GM12873 (cell line): ENCODE results near the gene ADCY9.

Experiments
- CTCF ChIP-seq: IDR thresholded peaks from 2 replicates; pipeline ENCODE4 v1.5.1; 2012; ENCODE audit warnings: low read depth, mild to moderate bottlenecking, moderate library complexity, low read length, control low read depth; ENCODE audit not compliant: insufficient read depth; ENCODE audit errors: missing control alignments

ADCY9 gene

DNA sequence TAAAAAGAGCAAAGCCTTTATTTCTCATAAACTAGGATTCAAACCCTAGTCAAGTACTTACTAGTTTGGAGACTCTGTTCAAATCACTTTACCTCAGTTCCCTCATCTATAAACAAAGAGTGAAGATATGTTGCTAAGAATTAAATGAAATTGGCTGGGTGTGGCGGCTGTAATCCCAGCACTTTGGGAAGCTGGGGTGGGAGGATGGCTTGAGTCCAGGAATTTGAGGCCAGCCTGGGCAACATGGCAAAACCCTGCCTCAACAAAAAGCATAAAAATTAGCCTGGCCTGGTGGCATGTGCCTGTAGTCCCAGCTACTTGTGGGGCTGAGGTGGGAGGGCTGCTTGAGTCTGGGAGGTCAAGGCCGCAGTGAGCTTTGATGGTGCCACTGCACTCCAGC lies 121.2 kb downstream of the ADCY9 start:
- TF ChIP-seq CTCF = no peak

DNA sequence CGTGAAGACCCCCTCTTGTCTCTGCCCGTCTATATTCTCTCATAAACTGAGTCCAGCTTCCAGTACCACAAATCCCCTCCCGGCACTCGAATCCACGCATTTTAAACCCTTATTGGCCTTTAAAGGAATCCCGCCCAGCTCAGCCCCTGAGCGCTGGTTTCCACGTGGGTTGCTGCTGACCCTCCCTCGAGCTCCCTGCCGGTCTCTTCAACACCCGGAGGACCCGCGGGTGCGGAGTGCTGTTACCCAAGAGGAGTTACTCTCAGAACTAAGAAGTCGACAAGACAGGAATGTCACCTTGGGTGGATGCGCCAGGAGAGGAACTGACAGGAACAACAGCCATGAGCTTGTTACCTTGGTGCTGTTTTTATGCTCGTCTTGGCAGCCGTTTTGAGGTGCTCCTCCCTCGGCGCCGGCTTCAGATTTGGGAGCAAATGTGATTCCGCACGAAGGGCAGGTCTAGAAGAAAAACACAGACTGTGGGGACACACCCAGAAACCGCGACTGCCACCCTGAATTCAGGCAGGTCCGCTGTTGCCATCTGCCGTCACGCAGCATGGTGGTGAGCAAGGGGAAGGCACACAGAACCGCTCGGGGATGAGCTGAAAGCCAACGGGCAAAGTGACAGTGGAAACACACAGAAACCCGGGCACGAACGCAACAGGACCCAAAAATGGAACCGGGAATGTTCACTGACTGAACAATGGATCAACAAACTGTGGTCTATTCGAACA lies 123.0 kb downstream of the ADCY9 start:
- no peak for TF ChIP-seq CTCF

DNA sequence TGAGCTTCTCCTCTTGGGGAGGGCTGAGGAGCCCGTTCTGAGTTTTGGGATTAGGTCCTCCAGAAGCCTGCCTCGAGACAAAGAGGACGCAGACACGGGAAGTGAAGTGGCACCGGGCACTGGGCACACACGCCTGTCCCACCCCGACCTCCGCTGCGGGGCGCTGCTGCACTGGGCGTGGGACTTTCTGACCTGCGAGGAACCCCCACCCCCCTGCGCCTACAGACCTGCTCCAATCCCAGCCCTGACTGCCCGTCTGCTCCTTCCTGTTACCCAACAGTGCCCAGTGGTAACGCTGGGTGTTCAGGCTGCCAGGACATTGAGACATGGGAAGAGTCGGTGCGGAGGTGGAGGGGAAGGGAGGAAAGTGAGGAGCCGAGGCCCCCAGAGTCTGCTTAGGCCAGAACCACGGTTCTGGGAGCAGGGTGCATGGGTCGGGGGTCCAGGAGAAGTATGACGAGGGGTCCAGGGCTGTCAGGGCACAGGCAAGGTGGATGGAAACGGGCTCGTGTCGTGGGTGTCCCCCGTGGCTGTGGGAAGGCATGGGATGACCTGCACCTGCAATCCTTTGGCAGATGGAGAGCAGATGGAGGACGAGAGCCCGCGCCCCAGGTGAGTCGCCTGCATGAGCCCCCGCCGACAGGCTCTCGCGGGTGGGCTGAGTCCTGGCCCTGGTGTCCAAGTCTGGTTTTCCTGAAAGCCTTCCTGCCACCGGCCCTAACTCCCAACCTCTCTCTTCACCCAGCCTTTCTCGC lies 123.8 kb downstream of the ADCY9 start:
- no peak for TF ChIP-seq CTCF

DNA sequence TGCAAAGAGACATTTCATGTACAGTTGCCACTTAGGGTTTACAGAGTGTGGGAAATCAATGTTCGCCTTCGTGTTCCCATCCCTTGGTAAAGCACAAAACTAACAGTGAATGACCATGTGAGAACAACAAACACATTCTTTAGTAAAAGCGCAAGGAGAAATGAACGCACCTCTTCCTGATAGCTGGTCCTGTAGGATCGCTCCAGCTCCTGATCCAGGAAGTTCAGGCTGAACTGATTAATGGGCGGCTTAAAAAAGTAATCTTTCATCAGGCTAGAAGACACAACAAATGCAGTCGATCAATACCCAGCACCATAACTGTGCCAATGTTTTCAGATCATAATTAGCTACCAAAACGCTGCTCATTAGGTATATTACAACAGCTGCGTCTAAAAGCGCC lies 127.4 kb downstream of the ADCY9 start:
- no peak for TF ChIP-seq CTCF

GRCh38 chr16:3988011-3988410 lies 128.2 kb downstream of the ADCY9 start:
- TF ChIP-seq CTCF = no peak

- TF ChIP-seq CTCF = no peak
Observed at GRCh38 chr16:3987231-3987630, 129.0 kb downstream of the ADCY9 start.

- no peak for TF ChIP-seq CTCF
Observed at GRCh38 chr16:3986235-3986544, 130.1 kb downstream of the ADCY9 start.
